ENCODE measurements around the gene SLC23A2.
A peak's percentile ranks its signal among the peaks of the same experiment; 100 is the strongest.
"Not testable (repeated sequence)": the region's sequence is repeated elsewhere in the genome, so short reads cannot be mapped to it uniquely, and the experiment has no call there.

SLC23A2 gene

DNA sequence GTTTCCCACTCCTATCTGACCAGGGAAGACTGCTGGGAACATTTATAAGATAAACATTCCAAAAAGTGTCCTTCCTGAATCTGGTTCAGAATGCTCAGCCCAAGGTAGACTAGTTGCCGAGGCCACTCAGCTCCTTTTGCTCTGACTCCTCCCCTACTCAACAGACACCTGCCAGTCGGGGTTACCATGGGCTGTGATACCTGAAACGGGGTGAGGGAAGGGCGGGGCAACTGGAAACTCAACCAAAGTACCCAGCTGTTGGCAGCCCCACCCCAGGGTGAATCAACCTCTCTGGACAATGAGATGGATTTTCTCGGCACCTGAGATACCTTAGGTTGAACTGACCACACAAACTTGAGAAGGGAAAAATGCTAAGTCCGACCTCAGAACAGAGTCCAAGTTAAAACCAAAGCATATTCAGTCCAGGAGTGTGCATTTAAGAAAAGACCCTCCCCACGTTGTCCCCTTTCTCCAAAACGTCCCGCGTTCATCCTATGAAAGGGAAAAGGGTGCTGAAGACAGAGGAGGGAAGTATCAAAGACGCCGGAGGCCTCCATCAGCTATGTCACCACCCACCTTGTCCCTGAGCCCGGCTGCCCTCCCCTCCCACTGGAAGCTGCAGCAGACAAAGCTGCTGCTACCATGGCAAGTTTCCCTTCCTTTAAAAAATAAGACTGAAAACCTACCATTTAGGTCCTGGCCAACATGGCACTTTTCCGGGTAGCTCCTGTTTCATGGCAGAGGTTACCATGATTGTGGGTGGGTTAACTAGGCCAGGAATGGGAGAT is 100.1 kb downstream of the SLC23A2 start:
- no peak for DNase-seq

DNA sequence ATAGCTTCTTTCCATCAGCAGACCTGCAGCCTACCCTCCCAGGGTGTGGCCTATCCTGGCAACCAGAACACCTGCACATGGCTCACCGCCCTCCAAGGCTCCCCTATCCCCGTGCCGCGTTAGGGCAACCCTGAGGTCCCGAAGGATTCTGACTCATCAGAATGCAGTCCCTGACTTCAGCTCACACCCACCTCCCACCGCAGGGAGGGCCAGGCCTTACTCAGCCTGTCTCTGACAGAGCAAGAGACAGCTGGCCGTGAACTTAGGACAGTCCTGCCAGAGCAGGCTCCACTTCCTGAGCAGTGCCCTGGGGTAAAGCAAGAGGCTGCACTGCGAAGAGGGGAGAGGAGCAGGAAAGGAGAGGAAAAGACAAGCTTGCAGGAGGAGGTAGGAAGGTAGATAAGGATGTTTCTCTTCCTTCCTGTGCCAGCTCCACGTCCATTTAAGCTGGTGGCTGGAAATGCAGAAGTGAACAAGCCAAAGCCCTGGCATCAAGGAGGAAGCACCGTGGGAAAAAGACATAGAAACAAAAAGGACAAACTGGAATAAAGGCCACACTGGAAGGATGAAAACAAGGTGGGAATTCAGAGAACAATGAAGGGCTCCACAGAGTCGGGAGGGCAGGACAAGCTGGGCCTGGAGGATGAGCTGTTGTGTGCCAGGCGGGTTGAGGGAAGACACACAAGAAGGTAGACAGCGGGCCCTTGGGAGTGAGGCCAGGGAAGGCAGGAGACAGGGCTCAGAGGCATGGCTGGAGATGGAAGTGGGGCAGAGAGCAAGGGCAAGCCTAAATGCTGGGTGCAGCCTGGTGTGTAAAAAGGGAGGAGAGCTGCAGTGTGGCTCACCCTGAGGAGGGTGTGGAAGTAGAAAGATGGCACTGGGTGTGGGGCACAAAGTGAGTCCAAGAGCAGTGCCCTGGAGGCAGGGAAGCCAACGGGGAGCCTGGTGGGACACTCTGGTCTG is 102.7 kb downstream of the SLC23A2 start:
- peak in 1 of 14 donors; percentile 64 for DNase-seq

DNA sequence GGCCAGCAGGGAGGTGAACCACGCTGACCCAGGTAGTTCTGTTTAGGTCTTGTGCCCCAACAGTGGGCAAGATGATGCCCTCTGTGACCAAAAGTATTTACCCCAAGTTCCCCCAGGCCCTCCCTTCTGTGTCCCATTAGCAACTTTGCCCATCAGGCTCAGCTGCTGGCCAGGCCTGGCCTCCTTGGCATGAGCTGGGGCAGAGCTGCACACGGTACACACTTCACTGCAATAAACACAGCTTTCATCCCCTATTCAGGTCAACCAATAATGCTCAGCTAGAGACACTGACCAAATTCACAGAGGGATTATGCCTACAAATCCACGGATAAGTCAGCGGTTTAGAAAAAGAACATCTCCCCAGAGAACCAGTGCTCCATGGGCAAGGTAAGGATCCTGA is 103.7 kb downstream of the SLC23A2 start:
- DNase-seq, result peak in 2 of 14 donors; percentile 18 to 37

- no peak for DNase-seq
Measured at GRCh38 chr20:4896971-4897497, 104.3 kb downstream of the SLC23A2 start.

GRCh38 chr20:4896119-4896702 is 105.1 kb downstream of the SLC23A2 start:
- no peak for DNase-seq

GRCh38 chr20:4894981-4895381 is 106.3 kb downstream of the SLC23A2 start:
- peak in 5 of 14 donors; percentile 30 to 89 (median 37) for DNase-seq

- peak in 1 of 14 donors; percentile 11 for DNase-seq
Measured at GRCh38 chr20:4894409-4894808, 106.9 kb downstream of the SLC23A2 start.

DNA sequence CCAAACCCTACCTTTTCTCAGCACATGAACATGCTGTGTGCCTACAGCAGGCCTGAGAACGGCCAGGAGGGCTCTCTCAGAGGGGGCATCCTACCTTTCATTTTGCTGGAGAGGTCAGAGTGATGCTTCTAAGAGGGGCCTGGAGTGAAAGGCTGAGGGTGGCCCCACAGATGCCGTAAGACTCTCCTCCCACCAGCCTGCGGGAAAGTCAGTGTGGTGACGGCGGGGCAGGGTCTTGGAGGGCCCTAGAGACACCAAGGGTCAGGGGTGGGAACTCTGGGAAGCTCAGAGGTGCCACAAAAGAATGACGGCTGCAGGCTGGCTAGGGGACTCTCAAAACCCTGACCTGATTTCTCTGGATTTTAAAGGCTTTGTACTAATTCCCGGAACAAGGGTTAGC is 107.6 kb downstream of the SLC23A2 start:
- no peak for DNase-seq

GRCh38 chr20:4891997-4892396 is 109.3 kb downstream of the SLC23A2 start:
- DNase-seq, result no peak

GRCh38 chr20:4891190-4891763 is 110.0 kb downstream of the SLC23A2 start:
- DNase-seq, result no peak

- no peak for DNase-seq
Measured at GRCh38 chr20:4889446-4889845, 111.9 kb downstream of the SLC23A2 start.

GRCh38 chr20:4887586-4887985 is 113.7 kb downstream of the SLC23A2 start:
- DNase-seq, result no peak

DNA sequence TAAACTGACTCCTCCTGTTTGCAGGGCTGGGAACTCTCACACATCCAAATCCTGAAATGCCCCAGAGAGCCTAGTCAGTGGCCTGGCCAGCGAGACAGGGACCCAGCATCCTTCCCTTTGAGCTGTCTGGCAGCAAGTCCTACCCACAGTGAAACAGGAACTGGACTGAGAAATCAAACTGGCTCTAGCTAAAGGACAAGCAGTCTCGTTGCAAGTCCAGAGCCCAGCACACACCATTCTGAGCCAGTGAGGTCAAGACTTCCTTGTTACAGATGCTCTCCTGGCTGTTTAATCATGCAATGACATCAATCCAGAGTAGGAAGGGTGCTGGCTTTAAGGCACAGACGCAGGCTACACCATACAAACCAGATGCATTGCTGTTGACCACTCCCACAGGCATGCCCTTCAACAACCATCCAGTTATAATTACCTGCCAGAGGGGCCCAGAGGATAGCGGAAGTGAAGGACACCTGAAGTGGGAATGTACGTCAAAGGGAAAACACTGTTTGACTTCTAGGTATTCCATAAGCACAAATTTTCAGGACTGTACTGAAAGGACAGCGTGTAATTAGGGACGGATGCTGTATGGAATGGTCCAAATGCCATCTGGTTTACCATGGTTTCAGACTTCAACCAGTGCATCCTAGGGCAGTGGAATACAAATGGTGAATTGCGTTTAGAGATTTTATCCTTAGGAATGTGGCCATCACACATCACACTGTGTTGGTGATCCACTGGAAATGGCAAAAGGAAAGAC is 114.4 kb downstream of the SLC23A2 start:
- DNase-seq, result peak in 5 of 14 donors; percentile 10 to 39 (median 27)

DNA sequence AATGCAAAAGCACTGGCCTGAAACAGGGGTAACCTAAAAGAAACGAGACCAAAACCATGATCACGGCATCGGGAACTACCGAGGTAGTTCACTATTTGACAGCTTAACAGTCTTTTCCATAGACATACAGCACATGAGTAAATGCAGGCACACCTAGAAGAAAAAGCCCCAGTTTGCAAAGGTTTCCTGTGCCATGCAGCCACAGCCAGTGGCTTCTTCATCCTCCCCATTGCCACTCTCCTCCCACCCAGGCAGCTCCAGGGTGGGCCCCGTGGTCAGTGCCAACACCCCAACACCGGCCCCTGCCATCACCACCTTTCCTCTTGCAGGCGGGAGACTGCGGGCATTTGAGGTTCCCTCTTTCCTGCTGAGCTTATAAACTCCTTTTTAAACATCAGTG is 115.4 kb downstream of the SLC23A2 start:
- no peak for DNase-seq

GRCh38 chr20:4883546-4883945 is 117.8 kb downstream of the SLC23A2 start:
- DNase-seq, result peak in 1 of 14 donors; percentile 24

GRCh38 chr20:4883051-4883450 is 118.3 kb downstream of the SLC23A2 start:
- DNase-seq, result no peak

- no peak for DNase-seq
Measured at GRCh38 chr20:4881006-4881730, 120.1 kb downstream of the SLC23A2 start.

DNA sequence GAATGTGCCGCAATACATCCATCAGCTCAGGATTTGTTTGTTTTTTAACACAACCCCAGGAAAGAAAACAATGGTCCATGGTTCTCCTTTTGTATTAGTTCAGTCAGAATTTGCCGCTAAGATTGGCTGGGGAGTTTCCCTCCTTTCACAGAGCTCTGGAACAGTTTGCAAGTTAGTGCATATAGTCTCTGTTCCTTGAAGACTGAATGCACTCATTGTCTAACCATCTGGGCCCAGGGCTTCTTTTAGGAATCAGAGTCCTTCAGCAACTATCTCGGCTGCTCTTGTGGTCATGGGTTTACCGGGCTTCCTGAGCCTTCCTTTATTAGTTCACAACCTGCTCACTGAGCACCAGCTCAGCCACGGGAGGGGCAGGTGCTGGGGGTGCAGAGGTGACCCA is 121.3 kb downstream of the SLC23A2 start:
- no peak for DNase-seq

- not testable (repeated sequence) for DNase-seq
Measured at GRCh38 chr20:4878099-4878498, 123.2 kb downstream of the SLC23A2 start.

- DNase-seq, result no peak
Measured at GRCh38 chr20:4876731-4877130, 124.6 kb downstream of the SLC23A2 start.

DNA sequence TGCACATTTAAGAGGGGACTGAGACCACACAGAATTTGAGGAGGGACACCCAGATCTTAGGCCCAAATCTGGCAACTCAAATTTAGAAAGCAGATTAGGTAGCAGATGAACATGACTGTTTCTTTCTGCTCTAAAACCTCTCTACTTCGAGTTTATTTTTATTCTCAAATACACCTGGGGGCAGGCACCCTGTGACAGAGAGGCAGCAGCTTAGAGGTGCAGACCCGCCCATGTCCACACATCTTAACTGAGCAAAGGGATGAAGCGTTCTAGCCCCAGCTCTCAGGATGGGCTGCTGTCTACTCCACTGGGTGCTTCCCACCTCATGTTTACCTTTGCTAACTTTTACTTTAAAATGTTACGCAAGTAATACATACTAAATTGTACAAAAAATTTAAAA is 125.0 kb downstream of the SLC23A2 start:
- DNase-seq, result no peak
